Lower lobe of right lung (tissue), 2 donors: ENCODE measurements around the gene MMS19. TPM values are rescaled to one million over a fixed set of nuclear protein-coding genes. Genes with fewer than 3 reads are reported as not detected.

Experiments used
- ATAC-seq, 2 donors: fragments of 200-7000 bp; cut with Tn5 transposase; one replicate each; pipeline ENCODE4 v1.9.1; 2020 to 2022; ENCODE audit warnings: mild to moderate bottlenecking in 2 of 2, moderate library complexity in 2 of 2
- DNase-seq: peaks from one replicate; pipeline ENCODE4 v3.0.0-alpha.2; 2020
- H3K27ac ChIP-seq: fragments of 200-600 bp; one replicate; pipeline ENCODE4 v1.8.0; 2022
- H3K27me3 ChIP-seq: fragments of 200-600 bp; one replicate; pipeline ENCODE4 v1.8.0; 2022; ENCODE audit warnings: low read depth
- H3K36me3 ChIP-seq: fragments of 200-600 bp; one replicate; pipeline ENCODE4 v1.8.0; 2022; ENCODE audit warnings: mild to moderate bottlenecking
- H3K4me1 ChIP-seq: fragments of 200-600 bp; one replicate; pipeline ENCODE4 v1.8.0; 2022
- H3K4me3 ChIP-seq: fragments of 200-600 bp; one replicate; pipeline ENCODE4 v1.8.0; 2022; ENCODE audit warnings: mild to moderate bottlenecking
- H3K9me3 ChIP-seq: fragments of 200-600 bp; one replicate; pipeline ENCODE4 v1.8.0; 2022
- CTCF ChIP-seq: fragments of 200-600 bp; IDR thresholded peaks from one replicate; pipeline ENCODE4 v1.8.0; 2022; ENCODE audit warnings: antibody characterized with exemption, mild to moderate bottlenecking
- intact Hi-C: fragments of 100-400 bp; cut with DNase I; formaldehyde crosslinking; loops from one replicate; pipeline ENCODE4 v1.11.0; 2022
- total RNA-seq: library from RNA; stranded (reverse); fragmentation: NEBNext Ultra II Directional; extraction: Animal tissue kit (Norgen Biotek cat#: 25700); gene quantifications from one replicate; pipeline ENCODE4 v1.2.1, GENCODE V29; 2021
- donor health status: DM: no; HTN: yes; CAD: no; lungs with severe emphysema.

The MMS19 gene
- total RNA-seq, 1 donor from 2014 or later, result 65.5 TPM

GRCh38 chr10:97517096-97517750, 19.0 kb upstream of the MMS19 start:
- no peaks in the 10 kb centered on the region for H3K9me3 ChIP-seq
- ATAC-seq (no peak), DNase-seq (no peak)
- H3K27me3 ChIP-seq, result no peaks in the 10 kb centered on the region
- peak overlapping the region; percentile 60 for H3K27ac ChIP-seq
- H3K4me1 ChIP-seq, result peaks cover 69% of the 10 kb centered on the region
- no peak overlapping the region for H3K4me3 ChIP-seq
- TF ChIP-seq CTCF, result no peak
- intact Hi-C loops, result no loop called here
- no peaks in the 10 kb centered on the region for H3K36me3 ChIP-seq

- intact Hi-C loops, result no loop called here
- Histone ChIP-seq H3K36me3 (no peaks in the 10 kb centered on the region), H3K4me3 (no peak overlapping the region), H3K4me1 (peaks cover 63% of the 10 kb centered on the region), H3K9me3 (no peaks in the 10 kb centered on the region), H3K27me3 (no peaks in the 10 kb centered on the region), H3K27ac (no peak overlapping the region)
- DNase-seq (no peak), ATAC-seq (no peak)
- no peak for TF ChIP-seq CTCF
These were observed 17.2 kb upstream of the MMS19 start for GRCh38 chr10:97515271-97515978.

GRCh38 chr10:97514344-97514743, 16.1 kb upstream of the MMS19 start:
- Histone ChIP-seq H3K27ac (no peak overlapping the region), H3K27me3 (no peaks in the 10 kb centered on the region), H3K9me3 (no peaks in the 10 kb centered on the region), H3K36me3 (no peaks in the 10 kb centered on the region), H3K4me3 (no peak overlapping the region), H3K4me1 (peaks cover 52% of the 10 kb centered on the region)
- ATAC-seq (no peak), DNase-seq (no peak)
- TF ChIP-seq CTCF, result no peak
- intact Hi-C loops, result no loop called here

- intact Hi-C loops, result no loop called here
- ATAC-seq, result no peak
- H3K27ac ChIP-seq, result no peak overlapping the region
These were observed 14.8 kb upstream of the MMS19 start for GRCh38 chr10:97512993-97513392.

More at GRCh38 chr10:97512993-97513392, 14.8 kb upstream of the MMS19 start:
- Histone ChIP-seq H3K9me3 (no peaks in the 10 kb centered on the region), H3K4me1 (peaks cover 39% of the 10 kb centered on the region), H3K4me3 (no peak overlapping the region), H3K36me3 (no peaks in the 10 kb centered on the region), H3K27me3 (no peaks in the 10 kb centered on the region)
- no peak for TF ChIP-seq CTCF
- no peak for DNase-seq
